Stimulated activated CD8-positive, alpha-beta memory T cell treated with anti-CD3 and anti-CD28 coated beads, Interleukin-7, amount 100 ng/mL, for 1 hour (primary cell): ENCODE data around the gene STKLD1.
"Not testable (repeated sequence)": the region's sequence is repeated elsewhere in the genome, so short reads cannot be mapped to it uniquely, and the experiment has no call there.

ENCODE experiments used
- DNase-seq, 2 donors: peaks; one replicate each; pipeline ENCODE4 v3.0.0-alpha.2; 2020; ENCODE audit warnings: low read depth in 2 of 2

Gene STKLD1

GRCh38 chr9:133385452-133385851, 9.3 kb downstream of the STKLD1 start:
- no peak for DNase-seq

DNA sequence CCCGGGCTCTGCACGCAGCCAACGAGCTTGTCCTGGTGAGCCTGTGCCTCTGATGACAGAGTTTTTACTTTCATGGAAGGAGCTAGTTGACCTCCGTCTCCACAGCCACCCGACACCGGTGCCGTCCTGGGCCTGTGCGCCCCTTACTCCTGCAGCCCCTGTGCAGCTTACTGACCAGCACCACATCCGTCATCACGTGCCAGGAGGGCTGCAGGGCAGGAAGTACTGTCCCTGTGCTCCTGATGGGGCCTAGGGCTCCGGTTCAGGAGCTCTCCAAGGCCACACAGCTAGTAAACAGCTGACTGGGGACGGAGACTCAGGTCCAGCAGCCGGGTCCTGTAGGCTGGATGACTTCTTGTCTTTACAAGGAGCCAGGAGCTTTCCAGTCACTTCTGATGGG, 10.2 kb downstream of the STKLD1 start:
- DNase-seq, result no peak

- DNase-seq, result no peak
These were observed 11.5 kb downstream of the STKLD1 start for GRCh38 chr9:133387680-133388079.

DNA sequence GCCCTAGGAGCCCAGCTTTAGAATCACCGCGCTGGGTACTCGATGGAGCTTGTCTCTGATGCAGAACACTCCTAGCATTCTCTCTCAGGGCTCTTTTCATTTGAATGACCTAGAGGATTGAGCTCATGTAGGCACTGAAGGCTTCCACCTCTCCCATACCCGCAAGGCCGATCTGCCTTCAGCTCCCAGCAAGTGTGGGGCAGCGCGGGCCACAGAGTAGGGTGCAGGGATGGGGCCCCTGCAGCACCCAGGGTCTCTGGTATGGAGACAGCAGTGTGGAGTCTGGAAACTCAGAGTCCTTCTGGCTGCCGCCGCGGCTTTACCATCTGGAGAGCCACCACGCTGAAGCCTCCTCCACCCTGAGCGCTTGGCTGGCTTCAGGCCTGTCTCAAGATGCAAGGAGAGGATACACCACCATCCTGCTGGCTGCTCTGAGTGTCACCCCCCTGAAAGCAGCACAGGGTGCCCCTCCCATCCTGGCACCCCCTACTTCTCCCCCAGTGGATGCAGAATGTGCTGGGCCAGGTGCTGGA, 12.9 kb downstream of the STKLD1 start:
- DNase-seq, result no peak

- no peak for DNase-seq
These were observed 13.4 kb downstream of the STKLD1 start for GRCh38 chr9:133389562-133389961.

- no peak for DNase-seq
These were observed 14.5 kb downstream of the STKLD1 start for GRCh38 chr9:133390713-133391112.

GRCh38 chr9:133391449-133391848, 15.3 kb downstream of the STKLD1 start:
- not testable (repeated sequence) for DNase-seq

- not testable (repeated sequence) for DNase-seq
These were observed 16.1 kb downstream of the STKLD1 start for GRCh38 chr9:133392308-133392707.

DNA sequence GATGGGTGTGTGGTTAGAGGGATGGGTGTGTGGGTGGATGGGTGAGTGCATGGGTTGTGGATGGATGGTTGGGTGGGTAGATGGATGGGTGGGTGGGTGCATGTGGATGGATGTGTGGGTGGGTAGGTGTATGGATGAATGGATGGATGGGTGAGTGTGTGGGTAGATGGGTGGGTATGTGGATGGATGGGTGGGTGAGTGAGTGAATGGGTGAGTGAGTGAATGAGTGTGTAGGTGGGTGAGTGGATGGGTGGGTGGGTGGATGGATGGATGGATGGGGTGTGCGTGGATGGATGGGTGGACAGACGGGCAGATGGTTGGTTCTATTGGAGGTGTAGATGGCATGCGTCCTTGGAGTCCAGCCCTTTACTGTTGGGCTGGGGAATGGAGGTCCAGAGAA, 17.2 kb downstream of the STKLD1 start:
- no peak for DNase-seq

DNA sequence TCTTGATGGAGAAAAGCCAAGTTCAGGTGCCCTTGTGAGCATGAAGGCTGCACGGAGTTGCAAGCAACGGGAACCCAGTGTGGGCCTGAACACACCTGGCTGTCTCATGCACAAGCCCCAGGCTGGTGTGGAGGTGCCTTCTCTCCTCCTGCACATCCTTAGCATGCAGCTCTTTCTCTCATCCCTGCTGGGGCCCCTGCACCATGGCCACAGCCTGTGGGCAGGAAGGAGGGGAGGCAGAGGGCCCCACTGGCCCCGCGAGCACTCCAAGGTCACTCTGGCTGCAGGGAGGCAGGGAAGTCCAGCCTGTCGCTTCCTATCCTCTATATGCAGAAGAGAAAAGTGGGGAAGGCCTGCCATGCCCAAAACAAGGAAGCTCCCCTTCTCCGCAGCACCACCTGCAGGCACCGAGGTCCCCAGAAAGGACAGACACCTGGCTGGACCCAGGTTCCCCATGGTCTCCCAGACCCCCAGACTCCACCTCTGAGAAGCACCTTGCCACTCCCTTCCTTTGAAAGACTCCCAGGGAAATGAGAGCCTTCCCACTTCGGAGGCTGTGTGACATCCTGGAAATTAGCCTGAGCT, 18.6 kb downstream of the STKLD1 start:
- DNase-seq, result no peak

DNA sequence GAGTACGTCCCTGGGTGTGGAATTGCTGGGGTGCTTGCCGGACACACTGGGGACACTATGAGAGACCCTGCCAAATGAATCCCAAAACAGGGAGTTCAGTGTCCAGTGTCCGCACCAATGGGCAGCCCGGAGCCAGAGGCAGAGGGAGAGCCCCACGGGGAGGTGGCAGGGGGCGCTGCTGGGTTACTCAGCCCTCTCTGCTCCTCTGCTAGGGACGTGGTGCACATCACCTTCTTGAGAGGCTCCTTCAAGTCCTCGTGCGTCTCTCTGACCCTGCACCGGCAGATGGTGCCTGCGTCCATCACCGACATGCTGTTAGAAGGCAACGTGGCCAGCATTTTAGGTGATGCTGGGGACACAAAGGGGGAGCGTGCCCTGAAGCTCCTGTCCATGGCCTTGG, 20.8 kb downstream of the STKLD1 start:
- DNase-seq, result no peak

DNA sequence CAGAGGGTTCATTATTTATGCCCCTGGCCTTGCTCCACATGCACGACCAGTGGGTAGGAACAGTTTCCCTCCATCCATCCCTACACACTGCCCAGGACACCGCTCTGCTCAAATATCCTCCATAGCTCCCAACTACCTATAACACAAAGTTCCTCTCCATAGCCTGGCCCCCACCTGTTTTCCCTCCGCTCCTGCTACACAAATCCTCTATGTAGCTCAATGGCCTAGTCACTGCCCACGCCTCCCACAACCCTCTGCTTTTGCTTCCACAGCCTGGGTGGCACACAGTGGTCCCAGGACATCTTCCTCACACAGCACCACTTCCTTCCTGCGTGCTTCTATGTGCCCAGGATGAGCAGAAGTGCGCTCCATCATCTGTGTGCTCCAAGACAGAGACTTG, 21.2 kb downstream of the STKLD1 start:
- DNase-seq, result no peak

DNA sequence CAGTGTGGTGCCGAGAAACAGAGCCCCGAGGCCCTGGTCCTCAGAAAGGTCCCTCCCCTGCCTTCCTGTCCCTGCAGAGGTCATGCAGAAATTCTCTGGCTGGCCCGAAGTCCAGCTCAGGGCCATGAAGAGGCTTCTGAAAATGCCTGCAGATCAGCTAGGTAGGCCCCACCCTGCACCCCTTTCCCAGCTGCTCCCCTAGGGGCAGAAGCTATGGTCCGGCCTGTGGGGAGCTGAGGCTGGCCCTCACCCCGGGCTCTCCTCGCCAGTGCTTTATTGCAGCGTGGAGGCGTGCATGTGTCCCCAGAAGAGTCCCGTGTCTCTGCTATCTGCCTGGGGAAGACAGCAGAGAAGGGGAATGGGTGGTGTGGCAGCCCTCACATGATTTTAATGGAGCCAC, 21.7 kb downstream of the STKLD1 start:
- DNase-seq, result no peak

DNA sequence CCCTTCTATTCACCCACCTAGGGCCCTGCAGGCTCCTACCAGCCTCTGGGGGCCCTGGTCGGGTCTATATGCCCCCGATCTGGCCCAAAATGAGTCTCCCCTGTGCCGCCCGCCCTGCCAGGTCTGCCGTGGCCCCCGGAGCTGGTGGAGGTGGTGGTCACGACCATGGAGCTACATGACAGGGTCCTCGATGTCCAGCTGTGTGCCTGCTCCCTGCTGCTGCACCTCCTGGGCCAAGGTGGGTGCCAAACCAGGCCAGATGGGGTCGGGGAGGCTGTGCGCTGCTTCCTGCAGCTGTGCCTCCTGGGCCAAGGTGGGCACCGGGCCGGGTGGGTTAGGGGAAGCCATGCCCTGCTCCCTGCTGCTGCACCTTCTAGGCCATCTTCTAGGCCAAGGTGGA, 24.1 kb downstream of the STKLD1 start:
- no peak for DNase-seq

GRCh38 chr9:133401588-133401987, 25.4 kb downstream of the STKLD1 start:
- DNase-seq, result no peak

DNA sequence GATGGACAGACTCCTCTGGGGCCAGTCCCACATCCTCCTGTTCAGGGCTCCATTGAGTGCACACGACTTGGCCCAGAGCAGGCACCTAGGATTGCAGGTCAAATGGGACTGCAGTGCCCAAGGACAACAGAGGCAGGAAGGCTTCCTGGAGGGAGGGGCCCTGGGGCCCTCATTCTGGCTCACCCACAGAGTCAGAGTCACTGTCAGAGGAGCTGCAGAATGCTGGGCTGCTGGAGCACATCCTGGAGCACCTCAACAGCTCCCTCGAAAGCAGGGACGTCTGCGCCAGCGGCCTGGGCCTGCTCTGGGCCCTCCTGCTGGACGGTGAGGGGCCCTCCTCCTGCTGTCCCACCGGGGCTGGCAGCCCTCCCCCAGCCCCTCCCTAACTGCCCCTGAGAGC, 26.5 kb downstream of the STKLD1 start:
- DNase-seq, result no peak

GRCh38 chr9:133403766-133404453, 27.7 kb downstream of the STKLD1 start:
- peak; percentile 16 to 39 for DNase-seq

DNA sequence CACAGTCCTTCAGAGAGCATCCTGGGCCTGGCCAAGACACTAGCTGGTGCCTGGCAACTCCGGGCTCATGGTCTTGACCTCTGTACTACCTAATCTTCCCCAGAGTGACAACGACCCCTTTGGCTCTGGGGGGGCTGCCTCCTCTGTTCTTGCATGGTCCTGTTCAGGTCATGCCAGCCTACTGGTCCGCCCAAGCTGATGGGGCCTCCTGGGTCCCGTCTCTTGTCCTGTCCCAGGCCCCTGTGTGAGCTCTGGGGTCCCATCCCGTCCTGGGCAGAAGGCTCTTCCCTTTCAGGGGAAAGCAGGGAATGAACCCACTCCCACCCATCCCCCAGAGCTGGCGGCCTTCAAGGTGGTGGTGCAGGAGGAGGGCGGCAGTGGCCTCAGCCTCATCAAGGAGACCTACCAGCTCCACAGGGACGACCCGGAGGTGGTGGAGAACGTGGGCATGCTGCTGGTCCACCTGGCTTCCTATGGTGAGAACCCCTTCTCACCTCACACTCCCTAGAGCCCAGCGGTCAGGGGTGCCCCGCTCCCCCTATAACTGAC, 28.4 kb downstream of the STKLD1 start:
- DNase-seq, result no peak

GRCh38 chr9:133405508-133406438, 29.6 kb downstream of the STKLD1 start:
- no peak for DNase-seq

- DNase-seq, result peak; percentile 55 to 63
These were observed 30.5 kb downstream of the STKLD1 start for GRCh38 chr9:133406480-133407307.

GRCh38 chr9:133408042-133408441, 31.9 kb downstream of the STKLD1 start:
- no peak for DNase-seq
